Upper lobe of left lung (tissue), 6 donors: Measurements from ENCODE around the gene TBXAS1. TPM values are rescaled to one million over a fixed set of nuclear protein-coding genes. Genes with fewer than 3 reads are reported as not detected.

Experiments used
- ATAC-seq, 2 donors: fragments of 200-7000 bp; cut with Tn5 transposase; one replicate each; pipeline ENCODE4 v1.9.1; 2022; ENCODE audit warnings: mild to moderate bottlenecking in 2 of 2, moderate library complexity in 2 of 2; ENCODE audit not compliant: low FRiP score in 2 of 2
- DNase-seq, 2 donors: peaks; one replicate each; pipeline ENCODE4 v3.0.0-alpha.2; 2019 to 2020
- H3K27ac ChIP-seq, 4 donors: fragments of 200-600 bp; sonication (generic); one replicate each; pipeline ENCODE4 v1.5.1; 2016 to 2019
- H3K27me3 ChIP-seq, 4 donors: fragments of 200-600 bp; sonication (generic); one replicate each; pipeline ENCODE4 v1.5.1; 2017 to 2019
- H3K36me3 ChIP-seq, 4 donors: fragments of 200-600 bp; sonication (generic); one replicate each; pipeline ENCODE4 v1.5.1; 2016 to 2019
- H3K4me1 ChIP-seq, 4 donors: fragments of 200-600 bp; sonication (generic); one replicate each; pipeline ENCODE4 v1.5.1; 2018 to 2019
- H3K4me3 ChIP-seq, 4 donors: fragments of 200-600 bp; sonication (generic); one replicate each; pipeline ENCODE4 v1.5.1; 2017 to 2019; ENCODE audit warnings: mild to moderate bottlenecking in 2 of 4, moderate library complexity in 1 of 4
- H3K9me3 ChIP-seq, 4 donors: fragments of 200-600 bp; sonication (generic); one replicate each; pipeline ENCODE4 v1.5.1; 2018 to 2019
- EP300 ChIP-seq, 4 donors: sonication (generic); formaldehyde crosslinking; IDR thresholded peaks; one replicate each; pipeline ENCODE4 v1.5.1; 2017; ENCODE audit warnings: antibody characterized with exemption in 4 of 4, control low read depth in 2 of 4
- POLR2A ChIP-seq, 4 donors: fragments of 450-650 bp; IDR thresholded peaks; one replicate each; pipeline ENCODE4 v1.5.1; 2016 to 2017; ENCODE audit warnings: antibody characterized with exemption in 4 of 4, mild to moderate bottlenecking in 2 of 4
- POLR2AphosphoS5 ChIP-seq, 2 donors: sonication (generic); formaldehyde crosslinking; IDR thresholded peaks; one replicate each; pipeline ENCODE4 v1.5.1; 2017; ENCODE audit warnings: antibody characterized with exemption in 2 of 2
- WGBS, 2 donors: methylation state at CpG; one replicate each; pipeline ENCODE4 v1.1.5; 2017 to 2018; 5-methylcytosine and 5-hydroxymethylcytosine counted together
- total RNA-seq, 6 donors: library from RNA; depleted of rRNA in 4 of 6; stranded (reverse); fragments of >200 nt in 4 of 6; gene quantifications; one replicate each; pipeline versions ENCODE4 v1.1.0 to v1.2.1, GENCODE V29; 2016 to 2021
- TF ChIP-seq, protein P1 (sequence below), 6 experiments: fragments of 450-650 bp in 4 of 6; fragments of 200-600 bp in 2 of 6; sonication (generic) in 2 of 6; IDR thresholded peaks; one replicate each; pipeline ENCODE4 v1.5.1; 2016 to 2019; ENCODE audit warnings: antibody characterized with exemption in 6 of 6
- donor health status: DM: no; HTN: no; CAD: no; lungs with moderate emphysema.
- donor health status: DM: no; HTN: yes; CAD: no; lungs with severe emphysema.

The TBXAS1 gene
- total RNA-seq, 6 donors from 2014 or later: 62.8 to 317 (median 85.6) TPM

DNA sequence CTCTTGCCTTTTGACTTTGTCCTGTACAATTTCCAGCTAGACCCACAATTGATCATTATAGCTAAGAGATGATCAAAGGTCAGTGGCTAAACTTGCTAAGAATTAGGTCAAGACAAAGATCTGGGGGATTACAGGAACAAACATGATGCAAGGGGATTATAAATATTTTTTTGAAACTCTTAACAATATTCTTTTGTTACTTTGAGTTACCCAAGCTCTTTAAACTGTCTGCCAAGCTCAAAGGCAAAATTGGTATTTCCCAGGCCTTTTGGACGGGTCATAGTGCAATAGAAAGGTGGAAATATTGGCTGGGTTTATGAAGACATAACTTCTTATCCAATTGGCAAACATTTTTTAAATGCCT is 23.4 kb downstream of the TBXAS1 start:
- no peak for ATAC-seq
- peak overlapping the region in 1 of 4 donors; percentile 83 for H3K27ac ChIP-seq
- H3K9me3 ChIP-seq: no peaks in the 10 kb centered on the region
- no peaks in the 10 kb centered on the region for H3K27me3 ChIP-seq
- no peak for DNase-seq
- no peak overlapping the region for H3K4me3 ChIP-seq
- H3K36me3 ChIP-seq: no peaks in the 10 kb centered on the region
- no peak for TF ChIP-seq POLR2AphosphoS5 (IDR thresholded peaks at IDR 0.05)
- TF ChIP-seq EP300 (IDR thresholded peaks at IDR 0.05): no peak
- TF ChIP-seq POLR2A (IDR thresholded peaks at IDR 0.05): no peak
- TF ChIP-seq, protein P1, sequence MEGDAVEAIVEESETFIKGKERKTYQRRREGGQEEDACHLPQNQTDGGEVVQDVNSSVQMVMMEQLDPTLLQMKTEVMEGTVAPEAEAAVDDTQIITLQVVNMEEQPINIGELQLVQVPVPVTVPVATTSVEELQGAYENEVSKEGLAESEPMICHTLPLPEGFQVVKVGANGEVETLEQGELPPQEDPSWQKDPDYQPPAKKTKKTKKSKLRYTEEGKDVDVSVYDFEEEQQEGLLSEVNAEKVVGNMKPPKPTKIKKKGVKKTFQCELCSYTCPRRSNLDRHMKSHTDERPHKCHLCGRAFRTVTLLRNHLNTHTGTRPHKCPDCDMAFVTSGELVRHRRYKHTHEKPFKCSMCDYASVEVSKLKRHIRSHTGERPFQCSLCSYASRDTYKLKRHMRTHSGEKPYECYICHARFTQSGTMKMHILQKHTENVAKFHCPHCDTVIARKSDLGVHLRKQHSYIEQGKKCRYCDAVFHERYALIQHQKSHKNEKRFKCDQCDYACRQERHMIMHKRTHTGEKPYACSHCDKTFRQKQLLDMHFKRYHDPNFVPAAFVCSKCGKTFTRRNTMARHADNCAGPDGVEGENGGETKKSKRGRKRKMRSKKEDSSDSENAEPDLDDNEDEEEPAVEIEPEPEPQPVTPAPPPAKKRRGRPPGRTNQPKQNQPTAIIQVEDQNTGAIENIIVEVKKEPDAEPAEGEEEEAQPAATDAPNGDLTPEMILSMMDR (IDR thresholded peaks at IDR 0.05): no peak
- 92 to 93% methylated on average over 1 of the region's 1 CpG for WGBS, 2 donors
- H3K4me1 ChIP-seq: peaks cover 0 to 21% (median 16%) of the 10 kb centered on the region in 4 donors

DNA sequence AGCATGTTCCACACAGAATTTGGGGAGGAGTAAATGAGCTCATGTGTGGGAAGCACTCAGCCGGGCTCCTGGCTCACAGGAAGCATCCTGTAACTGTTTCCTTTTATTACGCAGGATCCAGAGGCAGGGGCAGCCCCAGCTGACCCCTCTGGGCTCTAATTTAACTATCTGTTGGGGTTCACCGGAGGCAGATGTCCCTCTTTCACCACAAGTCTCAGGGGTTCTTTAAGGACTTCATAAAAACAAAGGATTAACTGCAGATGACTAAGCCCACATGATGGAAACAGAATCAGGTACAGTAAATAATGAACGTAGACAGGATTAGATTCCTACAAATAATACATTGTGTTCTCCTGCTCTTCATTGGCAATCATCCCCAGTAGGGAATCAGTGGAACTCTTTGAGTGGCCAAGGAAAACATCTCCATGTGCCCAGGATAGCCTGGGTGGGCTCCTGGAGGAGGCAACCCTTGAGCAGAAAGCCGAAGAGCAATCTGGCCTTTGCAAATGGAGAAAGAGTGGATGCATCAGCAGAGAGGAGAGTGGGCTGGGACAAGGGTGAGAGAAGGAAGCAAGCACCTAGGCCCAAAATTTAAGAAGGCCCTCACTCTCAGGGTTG is 24.6 kb downstream of the TBXAS1 start:
- DNase-seq: no peak
- TF ChIP-seq POLR2A (IDR thresholded peaks at IDR 0.05) (no peak), EP300 (IDR thresholded peaks at IDR 0.05) (peak in 1 of 4 donors; percentile 15), POLR2AphosphoS5 (IDR thresholded peaks at IDR 0.05) (no peak)
- TF ChIP-seq, protein P1 (IDR thresholded peaks at IDR 0.05): no peak
- peak in 1 of 2 donors; percentile 45 for ATAC-seq
- Histone ChIP-seq H3K27me3 (no peaks in the 10 kb centered on the region), H3K27ac (peak overlapping the region in 3 of 4 donors; percentile 66 to 83 (median 79)), H3K36me3 (no peaks in the 10 kb centered on the region), H3K4me1 (peaks cover 0 to 21% (median 16%) of the 10 kb centered on the region in 4 donors), H3K9me3 (no peaks in the 10 kb centered on the region), H3K4me3 (no peak overlapping the region)
- WGBS, 2 donors: 42 to 64% methylated on average over 5 of the region's 5 CpGs

DNA sequence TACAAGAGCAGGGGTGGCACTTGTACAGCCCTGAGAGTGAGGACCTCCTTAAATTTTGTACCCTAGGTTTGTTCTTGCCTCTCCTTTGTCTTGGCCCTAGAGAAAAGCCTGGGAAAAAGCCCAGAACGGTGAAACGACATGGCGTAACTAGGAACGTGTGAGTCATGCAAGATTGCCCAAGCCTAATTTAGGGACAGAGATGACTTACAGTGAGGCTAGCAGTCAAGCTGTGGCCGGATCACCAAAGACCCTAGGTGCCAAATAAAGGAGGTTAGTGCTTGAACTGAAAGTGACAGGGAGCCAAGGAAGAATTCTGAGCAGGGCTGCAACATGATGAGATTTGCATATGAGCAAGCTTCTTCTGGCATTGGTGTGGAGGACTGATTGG is 25.1 kb downstream of the TBXAS1 start:
- Histone ChIP-seq H3K4me3 (no peak overlapping the region), H3K4me1 (peaks cover 0 to 21% (median 16%) of the 10 kb centered on the region in 4 donors), H3K27me3 (no peaks in the 10 kb centered on the region), H3K9me3 (no peaks in the 10 kb centered on the region), H3K27ac (peak overlapping the region in 3 of 4 donors; percentile 66 to 83 (median 79)), H3K36me3 (no peaks in the 10 kb centered on the region)
- DNase-seq (peak in 1 of 2 donors; percentile 71), ATAC-seq (peak; percentile 20 to 83)
- 62 to 77% methylated on average over 5 of the region's 5 CpGs for WGBS, 2 donors
- TF ChIP-seq, protein P1 (IDR thresholded peaks at IDR 0.05): no peak
- TF ChIP-seq EP300 (IDR thresholded peaks at IDR 0.05): peak in 1 of 4 donors; percentile 27
- no peak for TF ChIP-seq POLR2A (IDR thresholded peaks at IDR 0.05)
- peak in 1 of 2 donors; percentile 56 for TF ChIP-seq POLR2AphosphoS5 (IDR thresholded peaks at IDR 0.05)

DNA sequence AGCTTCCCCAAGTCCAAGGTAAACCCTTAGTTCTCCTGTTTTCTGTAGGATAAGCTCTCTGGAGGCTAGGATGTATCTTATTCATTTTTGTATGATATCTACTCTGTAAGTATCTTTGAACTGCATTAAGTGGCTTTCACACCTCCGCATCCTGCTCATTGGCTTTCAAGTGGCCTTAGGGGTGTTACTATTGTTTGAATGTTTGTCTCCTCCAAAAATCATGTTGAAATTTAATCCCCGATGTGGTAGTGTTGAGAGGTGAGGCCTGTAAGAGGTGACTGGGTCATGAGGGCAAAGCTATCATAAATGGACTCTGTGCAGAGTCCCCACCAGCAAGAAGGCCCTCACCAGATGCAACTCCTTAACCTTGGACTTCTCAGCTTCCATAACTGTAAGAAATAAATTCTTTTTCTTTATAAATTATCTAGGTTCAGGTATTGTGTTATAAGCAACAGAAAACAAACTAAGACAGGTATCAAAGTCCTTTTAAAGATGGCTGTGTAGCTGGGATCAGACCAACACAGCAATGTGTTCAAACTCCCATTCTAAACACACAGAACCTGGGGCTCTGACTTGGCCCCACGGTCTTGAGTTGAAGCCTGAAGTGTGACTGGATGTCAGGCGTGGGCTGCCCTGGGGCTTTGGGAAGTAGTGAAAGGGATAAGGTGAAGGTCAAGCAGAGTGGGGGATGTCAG is 25.9 kb downstream of the TBXAS1 start:
- Histone ChIP-seq H3K4me1 (peaks cover 0 to 24% (median 18%) of the 10 kb centered on the region in 4 donors), H3K27me3 (no peaks in the 10 kb centered on the region), H3K9me3 (no peaks in the 10 kb centered on the region), H3K36me3 (no peaks in the 10 kb centered on the region), H3K27ac (peak overlapping the region; percentile 58 to 83 (median 72)), H3K4me3 (no peak overlapping the region)
- ATAC-seq: peak in 1 of 2 donors; percentile 1
- DNase-seq: no peak
- 65 to 80% methylated on average over 4 of the region's 4 CpGs for WGBS, 2 donors
- TF ChIP-seq POLR2A (IDR thresholded peaks at IDR 0.05): no peak
- no peak for TF ChIP-seq POLR2AphosphoS5 (IDR thresholded peaks at IDR 0.05)

DNA sequence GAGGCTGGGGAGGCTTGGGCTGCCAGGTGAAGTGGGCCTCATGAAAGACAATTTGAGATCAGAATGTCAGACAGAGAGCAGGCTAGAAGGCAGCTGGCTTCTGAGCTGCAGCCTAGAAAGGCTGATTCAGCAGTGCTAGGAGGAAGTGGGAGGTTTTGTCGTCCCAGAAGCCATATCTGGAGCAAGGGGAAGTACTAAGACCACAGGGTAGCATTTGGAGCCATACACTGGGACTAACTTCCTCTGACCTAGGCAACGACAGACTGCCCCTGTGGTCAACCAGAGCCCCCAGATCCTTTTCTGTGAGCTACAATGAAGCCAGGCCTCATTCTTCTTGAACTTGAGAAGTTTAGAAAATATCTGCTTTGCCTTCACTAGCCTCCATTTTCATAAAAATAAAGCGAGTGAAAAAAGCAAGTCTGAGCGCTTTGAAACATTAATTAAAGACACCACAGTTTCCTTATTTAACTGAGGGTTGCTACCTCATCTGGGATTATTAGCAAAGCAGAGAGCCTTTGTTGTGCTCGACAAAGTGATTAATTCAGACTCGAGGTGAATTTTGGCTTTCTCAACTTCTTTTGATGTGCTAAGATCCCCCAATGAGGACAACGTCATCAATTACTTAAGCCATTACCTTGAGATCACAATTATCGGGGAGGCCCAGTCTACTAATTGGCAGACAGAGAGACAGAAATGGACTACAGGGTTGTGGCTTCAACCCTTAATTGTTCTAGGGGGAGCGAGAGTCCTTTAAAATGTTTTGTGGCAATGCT is 26.6 kb downstream of the TBXAS1 start:
- ATAC-seq (peak; percentile 81 to 83), DNase-seq (peak in 1 of 2 donors; percentile 68)
- Histone ChIP-seq H3K36me3 (no peaks in the 10 kb centered on the region), H3K27ac (peak overlapping the region; percentile 64 to 83 (median 72)), H3K9me3 (no peaks in the 10 kb centered on the region), H3K4me1 (peaks cover 0 to 28% (median 22%) of the 10 kb centered on the region in 4 donors), H3K4me3 (no peak overlapping the region), H3K27me3 (no peaks in the 10 kb centered on the region)
- peak in 1 of 4 donors; percentile 42 for TF ChIP-seq POLR2A (IDR thresholded peaks at IDR 0.05)
- TF ChIP-seq POLR2AphosphoS5 (IDR thresholded peaks at IDR 0.05): peak; percentile 33 to 53
- no peak for TF ChIP-seq EP300 (IDR thresholded peaks at IDR 0.05)
- WGBS, 2 donors: 66 to 73% methylated on average over 9 of the region's 9 CpGs
